ENCODE results near the gene NCMAP.

NCMAP gene

DNA sequence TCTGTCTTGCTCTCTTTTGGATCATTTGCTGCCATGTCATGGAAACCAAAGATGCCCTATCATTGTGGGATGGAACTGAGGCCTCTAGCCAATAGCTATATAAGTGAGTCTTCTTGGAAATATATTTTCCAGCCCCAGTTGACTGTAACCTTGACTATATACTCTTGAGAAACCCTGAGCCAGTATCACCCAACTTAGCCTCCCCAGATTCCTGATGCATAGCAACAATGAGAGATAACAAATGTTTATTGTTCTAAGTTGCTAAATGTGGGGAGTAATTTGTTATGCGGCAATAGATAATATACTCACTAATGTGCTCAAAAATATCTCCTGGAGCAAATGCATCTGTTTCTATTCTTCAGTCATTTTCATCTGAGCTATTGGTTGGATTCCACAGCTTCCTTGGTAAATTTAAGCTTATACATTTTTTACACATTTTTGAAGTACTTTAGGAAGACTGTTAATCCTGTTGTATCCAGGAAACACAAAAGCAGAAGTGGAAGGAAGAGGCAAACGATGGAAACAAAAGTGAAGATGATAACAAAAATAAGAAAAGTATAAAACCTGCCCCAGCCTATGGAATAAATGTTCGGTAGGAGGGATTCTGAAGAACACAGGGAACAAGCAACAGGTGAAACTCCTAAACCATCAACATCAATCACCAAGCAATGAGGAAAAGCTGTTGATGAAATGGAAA lies 80.9 kb downstream of the NCMAP start:
- no peak for DNase-seq

DNA sequence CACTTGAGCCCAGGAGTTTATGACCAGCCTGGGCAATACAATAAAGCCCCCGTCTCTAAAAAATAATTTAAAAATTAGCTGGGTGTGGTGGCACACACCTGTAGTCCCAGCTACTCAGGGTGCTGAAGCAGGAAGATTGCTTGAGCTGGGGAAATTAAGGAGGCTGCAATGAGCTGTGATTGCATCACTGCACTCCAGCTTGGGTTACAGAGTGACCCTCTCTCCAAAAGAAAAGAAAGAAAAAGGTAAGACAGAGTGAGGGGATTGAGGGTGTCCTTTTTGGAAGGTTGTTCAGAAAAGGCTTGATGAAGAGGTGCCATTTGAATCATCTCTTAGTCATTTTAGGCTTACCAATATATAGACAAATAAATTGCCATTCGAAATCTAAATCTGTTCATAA lies 83.2 kb downstream of the NCMAP start:
- no peak for DNase-seq

DNA sequence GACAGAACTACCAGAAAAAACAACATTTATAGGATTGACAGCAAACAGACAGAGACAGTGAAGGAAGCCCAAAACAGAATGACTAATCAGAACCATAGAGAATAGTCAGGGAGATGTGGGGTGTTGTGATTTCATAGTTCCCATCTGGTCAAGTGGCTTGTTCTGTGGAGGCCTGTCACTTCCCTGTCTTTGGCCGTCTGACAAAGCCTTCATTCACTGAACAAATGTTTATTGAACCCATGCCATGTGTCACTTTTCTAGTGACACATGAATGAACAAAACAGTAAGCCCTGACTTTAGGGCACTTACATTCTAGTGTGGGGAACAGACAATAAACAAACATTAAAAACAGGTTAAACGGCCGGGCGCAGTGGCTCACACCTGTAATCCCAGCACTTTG lies 84.0 kb downstream of the NCMAP start:
- peak in 1 of 2 experiments; percentile 2 for DNase-seq

DNA sequence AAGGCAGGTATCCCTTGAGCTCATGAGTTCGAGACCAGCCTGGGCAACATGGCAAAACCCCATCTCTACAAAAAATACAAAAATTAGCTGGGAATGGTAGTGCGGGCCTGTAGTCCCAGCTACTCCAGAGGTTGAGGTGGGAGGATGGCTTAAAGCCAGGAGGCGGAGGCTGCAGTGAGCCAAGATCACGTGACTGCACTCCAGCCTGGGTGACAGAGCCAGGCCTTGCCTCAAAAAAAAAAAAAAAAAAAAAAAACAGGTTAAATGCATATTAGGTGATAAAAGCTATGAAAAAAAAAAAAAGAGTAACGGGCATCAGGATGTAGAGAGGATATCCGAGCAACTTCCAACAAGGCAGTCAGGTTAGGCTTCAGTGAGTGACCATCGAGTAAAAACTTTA lies 84.4 kb downstream of the NCMAP start:
- no peak for DNase-seq

DNA sequence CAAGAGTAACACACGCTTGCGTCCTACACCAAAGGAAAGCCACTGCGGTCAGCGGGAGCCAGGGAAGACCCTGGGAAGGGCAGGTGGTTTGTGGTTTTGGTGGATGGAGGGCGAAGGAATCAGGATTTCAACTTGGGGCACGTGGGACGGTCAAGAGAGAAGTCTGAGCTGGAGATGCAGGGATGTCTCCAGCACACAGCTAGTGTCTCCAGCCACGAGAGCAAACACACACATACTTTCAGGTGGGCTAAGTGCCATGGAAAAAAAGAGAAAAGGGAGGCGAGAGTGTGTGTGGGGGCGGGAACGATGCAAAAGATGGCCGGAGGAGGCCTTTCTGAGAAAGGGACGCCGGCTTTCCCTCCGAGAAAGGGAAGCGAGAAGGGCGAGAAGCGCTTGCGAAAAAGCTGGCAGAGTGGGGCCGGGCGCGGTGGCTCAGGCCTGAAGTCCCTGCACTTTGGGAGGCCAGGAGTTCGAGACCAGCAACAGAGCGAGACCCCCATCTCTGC lies 85.8 kb downstream of the NCMAP start:
- DNase-seq = no peak

DNA sequence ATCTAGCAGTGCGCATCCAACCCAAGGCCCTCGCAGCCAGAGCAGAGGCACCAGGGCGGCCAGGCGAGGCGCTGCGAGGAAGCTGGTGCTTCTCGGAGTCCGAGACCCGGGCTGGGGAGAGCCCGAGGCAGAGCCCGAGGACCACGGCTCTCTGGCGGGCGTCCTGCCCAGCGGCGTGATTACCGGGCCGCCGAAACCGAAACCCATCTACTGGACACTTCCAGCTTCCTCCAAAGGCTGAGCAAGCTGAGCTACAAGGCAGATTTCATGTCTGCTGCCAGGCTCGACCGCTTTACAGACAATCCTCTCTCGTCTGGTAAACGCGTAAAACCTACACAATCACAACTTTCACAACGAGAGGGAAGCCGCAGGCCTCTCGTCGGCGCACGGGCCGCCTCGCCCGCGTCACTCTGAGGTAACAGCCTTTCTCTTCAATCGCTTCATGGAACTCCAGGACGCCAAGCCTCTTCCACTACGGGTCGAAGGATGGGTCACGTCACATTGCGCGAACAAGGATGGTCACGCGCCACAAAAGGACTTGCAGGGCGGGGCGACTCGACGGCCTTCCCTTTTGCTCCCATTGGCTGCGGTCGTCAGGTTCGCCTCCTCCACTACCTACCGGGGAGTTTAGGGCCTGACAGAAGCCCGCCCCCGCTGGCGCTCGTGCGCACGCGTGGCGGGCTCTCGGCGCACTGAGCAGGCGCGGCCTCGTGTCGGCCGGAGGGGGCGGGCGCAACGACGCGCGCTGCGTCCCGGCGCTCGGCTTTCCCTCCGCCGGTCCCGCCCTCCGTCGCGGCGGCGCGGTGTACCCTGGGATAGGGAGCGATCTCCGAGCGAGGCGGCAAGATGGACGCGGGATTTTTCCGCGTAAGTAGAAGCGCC lies 86.8 kb downstream of the NCMAP start, which contains the start of gene SRRM1:
TSS of gene SRRM1 (plus strand) at position 822 of the 882 bp plus-strand sequence. CDS start at position 847, 25 bp downstream.
- peak; percentile 97 to 99 for DNase-seq

DNA sequence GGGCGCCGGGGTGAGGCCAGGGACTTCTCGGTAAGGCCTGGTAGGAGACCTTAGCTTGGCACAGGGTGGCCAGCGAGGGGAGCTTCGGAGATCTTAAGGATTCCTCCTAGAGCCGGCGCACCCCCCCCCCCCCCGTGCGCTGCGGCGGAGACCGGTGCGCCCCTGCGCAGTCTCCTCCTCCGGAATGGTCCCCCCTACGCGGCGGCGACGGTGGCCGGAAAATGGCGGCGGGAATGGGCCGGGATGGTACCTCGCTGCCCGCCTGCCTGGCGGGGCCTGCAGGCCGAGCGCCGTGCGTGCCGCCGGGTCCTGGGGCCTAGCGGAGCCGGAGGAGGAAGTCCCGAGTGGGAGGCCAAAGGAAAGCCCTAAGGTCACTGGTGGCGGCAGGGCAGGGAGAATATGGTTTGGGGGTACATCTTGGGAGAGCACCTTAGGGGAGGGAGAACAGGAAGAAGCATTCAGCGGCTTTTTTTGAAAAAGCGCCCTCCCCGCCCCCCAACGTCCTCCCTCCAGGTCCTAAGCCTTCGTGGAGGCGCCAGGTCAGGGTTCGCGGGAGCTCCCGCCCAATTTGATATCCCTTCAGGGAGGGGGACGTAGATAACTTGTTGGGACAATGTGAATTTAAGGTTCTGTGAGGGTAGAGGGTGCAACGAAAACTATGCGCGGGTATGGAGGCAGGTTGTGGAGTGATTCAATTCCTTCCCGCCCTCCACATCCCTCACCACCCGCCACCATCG lies 87.6 kb downstream of the NCMAP start:
- peak in 1 of 2 experiments; percentile 42 for DNase-seq

DNA sequence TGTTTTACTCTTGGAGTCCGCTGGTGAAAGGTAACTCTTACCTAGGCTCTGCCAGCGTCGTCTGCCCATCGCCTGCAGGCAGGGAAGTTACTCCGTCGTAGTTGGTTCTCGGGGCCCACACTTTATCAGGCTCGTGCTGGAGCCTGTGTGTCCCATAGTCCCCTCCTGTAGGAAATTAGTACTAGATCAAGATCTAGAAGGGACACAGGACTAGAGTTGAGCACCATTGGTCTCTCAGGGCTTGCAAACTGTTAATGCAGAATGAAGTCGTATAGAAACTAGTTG lies 88.2 kb downstream of the NCMAP start:
- DNase-seq = peak in 1 of 2 experiments; percentile 42

DNA sequence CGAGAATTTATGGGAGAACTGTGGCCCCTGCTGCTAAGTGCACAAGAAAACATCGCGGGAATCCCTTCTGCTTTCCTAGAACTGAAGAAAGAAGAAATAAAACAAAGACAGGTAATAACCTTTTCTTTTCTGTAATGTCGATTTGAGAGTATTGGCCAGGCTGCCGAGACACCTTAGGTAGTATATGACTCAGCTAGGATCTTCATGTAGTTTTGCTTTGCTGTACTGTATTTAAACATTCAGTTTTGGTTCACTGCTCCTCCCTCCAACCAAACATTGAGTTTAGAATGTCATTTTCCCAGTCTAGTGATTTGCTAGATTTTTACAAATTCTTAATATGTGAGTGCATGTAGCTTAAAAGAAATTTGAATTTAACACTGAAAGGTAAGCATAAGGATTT lies 93.0 kb downstream of the NCMAP start:
- no peak for DNase-seq

DNA sequence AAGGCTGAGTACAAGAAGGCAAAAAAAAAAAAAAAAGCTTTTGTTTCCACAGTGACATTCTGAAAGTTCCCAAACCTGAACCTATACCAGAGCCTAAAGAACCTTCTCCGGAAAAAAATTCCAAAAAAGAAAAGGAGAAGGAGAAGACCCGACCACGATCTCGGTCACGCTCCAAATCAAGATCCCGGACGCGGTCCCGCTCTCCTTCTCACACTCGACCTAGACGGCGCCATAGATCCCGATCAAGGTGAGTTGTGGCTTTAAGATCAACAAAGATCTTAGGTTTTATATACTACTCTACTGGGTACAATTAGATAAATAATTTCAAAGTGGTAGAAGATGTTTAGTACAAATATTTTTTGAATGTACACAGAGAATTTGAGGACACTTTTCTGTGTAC lies 96.5 kb downstream of the NCMAP start:
- DNase-seq = no peak

DNA sequence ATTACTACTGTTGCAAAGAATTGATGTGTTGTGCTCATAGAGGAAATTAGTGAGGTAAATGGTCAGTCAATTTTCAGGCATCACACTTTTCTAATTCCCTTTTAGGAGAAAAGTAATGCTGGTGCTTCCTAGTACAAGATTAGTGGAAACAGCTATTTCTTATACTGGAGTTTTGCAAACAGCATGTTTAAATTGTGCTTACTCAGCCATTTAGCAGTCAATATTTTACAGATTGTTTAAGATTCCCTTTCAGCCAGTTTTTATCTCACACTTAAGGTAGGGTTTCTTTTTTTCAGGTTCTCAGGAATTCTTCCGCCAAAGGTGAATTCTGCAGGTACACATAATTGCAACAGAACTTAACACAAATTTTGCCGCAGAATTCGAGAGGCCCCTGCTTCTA lies 98.1 kb downstream of the NCMAP start:
- no peak for DNase-seq

DNA sequence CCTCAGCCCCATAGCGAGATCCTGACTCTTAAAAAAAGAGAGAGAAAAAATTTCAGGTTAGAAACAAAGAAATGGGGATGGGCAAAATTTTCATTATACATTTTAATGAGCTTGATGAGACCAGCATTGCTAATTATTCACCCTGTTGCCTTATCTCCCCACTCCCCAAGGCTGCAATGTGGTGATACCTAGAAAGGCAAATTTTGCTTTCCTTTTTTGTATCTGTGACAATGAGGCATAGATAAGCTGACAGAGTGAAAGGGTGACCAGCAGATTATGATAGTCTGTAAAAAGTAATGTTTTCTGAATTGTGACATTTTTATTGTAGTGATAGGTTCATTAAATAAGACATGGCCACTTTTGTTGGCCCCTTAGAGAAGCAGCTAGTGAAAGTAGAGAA lies 100.2 kb downstream of the NCMAP start:
- DNase-seq = no peak

DNA sequence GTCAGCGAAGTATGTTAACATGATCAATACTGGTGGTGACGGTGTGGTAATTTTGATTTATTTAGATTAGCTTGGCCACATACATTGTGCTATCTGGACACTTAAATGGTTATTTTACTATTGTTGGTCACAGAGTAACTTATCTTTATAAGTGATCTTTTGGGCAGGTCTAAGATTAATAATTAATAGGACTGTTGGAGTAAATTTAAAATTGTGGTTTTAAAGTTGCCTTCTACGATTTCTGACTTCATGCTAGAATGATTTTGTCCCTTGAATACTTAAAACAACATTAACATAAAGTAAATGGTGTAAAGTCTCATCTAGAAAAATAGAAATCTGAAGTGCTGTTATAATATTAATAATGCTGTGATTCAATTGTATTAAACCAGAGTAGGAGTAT lies 101.9 kb downstream of the NCMAP start:
- no peak for DNase-seq
